CD4-positive, alpha-beta T cell treated with Interleukin-1 beta for 1 hour (primary cell): ENCODE data around the gene CPT1A.

Experiments
- DNase-seq, 2 donors: peaks; one replicate each; pipeline ENCODE4 v3.0.0-alpha.2; 2020 to 2022

Gene CPT1A

DNA sequence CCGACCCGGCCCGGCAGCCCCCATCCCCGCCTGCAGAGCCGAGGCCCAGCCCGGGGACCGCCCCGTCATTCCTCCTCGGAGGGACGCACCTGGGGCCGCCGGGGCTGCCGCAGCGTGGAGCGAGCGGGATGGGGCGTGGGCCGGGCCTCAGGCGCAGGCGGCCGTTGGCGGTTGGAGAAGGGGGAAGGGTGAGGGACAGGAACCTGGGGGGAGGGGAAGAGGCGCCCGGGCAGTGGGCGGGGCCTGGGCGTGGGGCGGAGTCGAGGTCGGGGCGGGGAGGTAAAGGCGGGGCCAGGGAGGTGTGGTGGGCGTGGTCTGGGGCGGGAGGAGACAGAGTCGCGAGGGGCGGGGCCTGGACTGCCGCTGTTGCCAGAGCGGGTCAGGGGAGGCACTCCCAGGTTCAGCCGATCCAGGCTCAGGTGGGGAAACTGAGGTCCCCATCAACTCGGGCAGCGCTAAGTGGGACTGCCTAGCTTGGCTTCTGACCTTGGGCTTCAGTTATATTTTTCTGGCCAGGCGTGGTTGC lies 90.3 kb downstream of the CPT1A start, which contains the start of gene TESMIN:
Gene TESMIN (minus strand): TSS at position 190 of the 526 bp plus-strand sequence. CDS start 860 bp downstream, outside the sequence.
- DNase-seq, result peak; percentile 89 to 92

DNA sequence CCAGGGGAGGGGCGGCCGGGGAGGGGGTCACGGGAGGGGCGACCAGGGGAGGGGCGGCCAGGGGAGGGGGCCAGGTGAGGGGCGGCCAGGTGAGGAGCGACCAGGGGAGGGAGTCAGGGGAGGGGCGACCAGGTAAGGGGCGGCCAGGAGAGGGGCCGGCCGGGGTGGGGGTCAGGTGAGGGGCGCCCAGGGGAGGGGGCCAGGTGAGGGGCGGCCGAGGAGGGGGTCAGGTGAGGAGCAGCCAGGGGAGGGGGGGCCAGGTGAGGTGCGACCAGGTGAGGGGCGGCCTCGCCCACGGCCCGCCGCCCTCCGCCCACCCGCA lies 90.8 kb downstream of the CPT1A start:
- DNase-seq, result no peak

DNA sequence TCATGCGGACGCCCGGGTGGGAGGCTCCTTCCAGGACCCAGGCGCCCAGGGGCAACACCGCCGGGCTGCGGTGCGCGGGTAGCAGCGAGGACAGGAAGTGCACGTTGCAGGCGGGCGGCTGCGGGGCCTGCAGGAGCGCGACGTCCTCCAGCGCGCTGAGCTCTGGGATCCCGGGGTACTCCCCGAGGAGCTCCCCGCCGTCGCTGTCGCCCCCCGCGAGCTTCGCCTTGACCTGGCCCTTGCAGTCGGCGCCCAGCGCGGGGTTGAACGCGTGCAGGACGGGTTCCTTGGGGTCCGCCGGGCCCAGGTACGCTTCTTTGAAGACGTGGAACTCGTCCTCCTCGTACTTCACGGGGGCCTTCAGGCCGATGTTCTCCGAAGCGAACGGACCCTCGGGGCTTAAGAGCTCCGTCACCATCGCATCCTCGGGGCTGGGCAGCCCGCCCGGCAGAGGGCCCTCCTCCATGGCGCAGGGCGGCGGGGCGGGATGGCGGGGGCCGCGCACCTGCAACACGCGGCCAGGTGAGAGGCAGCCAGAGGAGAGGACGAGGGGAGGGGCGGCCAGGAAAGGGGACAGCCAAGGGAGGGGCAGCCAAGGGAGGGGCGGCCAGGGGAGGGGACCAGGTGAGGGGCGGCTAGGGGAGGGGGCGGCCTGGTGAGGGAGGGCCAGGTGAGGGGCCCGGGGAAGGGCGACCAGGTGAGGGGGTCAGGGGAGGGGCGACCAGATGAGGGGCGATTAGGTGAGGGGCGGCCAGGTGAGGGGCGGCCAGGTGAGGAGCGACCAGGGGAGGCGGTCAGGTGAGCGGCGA lies 91.3 kb downstream of the CPT1A start:
- peak in 1 of 2 donors; percentile 15 for DNase-seq

DNA sequence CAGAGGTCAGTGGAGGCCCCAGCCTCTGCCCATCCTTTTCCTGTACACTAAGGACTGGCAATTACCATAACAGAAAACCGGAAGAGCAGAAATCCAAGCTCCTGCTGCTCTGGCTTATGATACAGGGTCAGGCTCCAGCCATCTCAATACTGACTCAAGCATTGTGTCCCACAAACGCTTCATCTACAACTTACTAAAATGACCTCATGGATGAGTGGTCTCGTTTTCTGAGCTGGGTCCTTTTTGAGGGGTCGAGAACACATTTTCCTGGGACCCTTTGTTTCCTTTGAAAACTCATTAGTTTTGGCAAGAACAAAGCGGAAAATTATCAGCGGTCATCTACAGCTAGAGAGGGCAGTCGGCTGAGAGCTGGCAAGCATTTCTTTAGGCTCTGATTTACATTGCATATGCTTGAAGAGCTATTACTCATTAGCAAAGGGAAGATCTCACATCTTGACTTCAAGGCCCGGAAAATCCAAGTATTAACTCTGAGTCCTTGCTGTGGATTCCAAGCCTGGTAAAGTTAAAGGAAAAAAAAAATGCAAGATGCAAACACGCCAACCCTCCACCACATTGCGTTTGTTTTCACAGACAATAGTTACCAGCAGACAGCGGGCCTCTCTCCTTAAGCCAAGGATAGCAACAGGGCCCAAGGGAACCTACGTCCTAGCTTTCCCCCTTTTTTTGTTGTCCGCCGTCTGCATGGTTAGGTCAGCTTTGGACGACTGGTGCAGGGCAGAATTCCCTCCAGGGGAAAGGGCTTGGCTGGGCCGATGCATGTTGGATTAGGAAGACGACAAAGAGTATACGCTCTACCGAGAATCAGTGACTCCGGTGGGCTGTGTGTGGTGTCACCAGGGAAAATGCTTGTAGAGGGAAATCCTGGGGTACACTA lies 92.2 kb downstream of the CPT1A start:
- no peak for DNase-seq

DNA sequence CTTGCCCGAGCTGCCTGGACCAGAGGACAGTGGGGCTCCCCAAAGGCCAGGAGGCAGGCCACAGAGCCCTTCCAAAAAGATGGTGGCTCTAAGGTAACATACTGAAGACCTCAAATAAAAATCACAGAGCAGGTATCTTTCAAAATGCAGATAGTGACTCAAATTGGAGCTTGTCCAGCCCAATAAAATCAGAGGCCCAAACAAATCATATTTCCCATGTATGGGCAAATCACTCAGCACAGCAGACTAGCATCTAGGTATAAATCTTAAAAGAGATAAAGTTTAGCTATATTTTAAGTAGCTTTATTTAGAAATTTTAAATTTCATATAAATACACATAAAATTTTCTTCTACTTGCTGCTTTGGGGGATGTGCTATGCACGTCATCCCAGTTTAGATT lies 93.7 kb downstream of the CPT1A start:
- DNase-seq, result no peak

DNA sequence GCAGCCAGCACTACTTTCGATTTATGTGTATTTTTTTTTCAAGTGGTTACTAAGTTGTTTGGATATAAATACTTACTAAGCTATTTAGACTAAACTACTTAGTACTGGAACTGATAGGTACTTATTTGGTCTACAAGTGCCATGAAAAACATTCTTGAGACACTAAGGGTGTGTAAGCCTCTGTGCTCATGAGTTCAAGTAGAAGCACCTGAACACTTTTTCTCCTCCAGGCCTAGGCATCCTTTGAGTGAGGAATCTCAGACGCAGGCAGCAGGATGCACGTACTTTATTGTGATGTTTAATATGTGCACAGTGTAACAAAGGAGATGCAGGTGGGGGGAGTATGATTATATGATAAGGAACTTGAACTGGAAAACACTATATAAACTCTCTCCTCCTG lies 98.2 kb downstream of the CPT1A start:
- DNase-seq, result no peak

DNA sequence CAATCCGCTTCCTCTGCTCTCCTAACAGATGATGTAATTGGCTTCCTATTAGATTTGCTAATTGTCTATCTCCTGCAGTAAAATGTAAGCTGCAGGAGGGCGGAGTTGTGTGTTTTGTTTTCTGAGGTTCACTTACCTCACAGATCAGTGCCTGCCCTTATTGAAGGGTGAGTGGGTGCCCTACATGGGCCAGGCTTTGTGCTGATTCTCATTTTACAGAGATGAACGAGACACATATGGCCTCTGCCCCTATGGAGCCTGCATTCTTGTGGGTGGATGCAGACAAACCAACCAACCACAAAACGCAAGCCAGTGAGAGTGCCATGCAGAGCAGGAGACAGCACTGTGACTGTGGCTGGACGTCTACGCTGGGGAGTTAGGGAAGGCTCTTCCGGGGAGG lies 100.3 kb downstream of the CPT1A start:
- no peak for DNase-seq

DNA sequence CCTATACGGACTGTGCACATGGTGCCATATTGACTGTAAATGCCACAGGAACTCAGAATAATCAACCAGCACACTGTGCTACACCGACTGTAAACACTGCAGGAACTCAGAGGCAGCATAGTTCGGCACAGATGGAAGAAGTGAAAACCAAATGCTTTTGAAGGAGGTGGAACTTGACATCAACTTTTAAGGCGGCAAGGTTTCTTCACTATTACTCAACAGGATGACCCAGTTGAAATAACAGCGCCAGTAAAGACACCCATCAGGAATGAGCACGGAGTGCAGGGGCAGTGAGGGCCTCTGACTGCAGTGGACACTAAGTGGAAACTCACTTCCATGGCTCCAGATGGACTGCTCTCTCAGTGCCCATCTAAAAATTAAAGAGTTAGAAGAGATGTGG lies 106.1 kb downstream of the CPT1A start:
- no peak for DNase-seq

DNA sequence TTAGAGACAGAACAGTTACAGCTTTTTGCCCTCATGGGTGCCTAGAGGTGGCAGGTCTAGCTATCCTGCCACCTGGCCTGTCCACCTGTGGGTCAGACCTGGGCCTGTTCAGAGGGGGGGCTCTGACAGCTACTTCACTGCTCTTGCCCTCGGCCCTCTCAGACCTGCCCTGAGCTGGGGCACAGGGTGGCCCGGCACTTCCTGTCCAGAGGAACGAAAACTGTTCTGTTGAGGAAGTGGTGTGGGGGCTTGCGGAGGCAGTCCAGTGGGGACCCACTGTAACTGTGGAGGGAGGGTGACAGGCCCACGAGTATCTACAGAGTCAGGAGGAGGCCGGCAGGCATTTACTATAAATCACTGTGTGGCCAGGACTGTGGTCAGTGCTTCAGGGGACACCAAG lies 106.6 kb downstream of the CPT1A start:
- DNase-seq, result no peak

DNA sequence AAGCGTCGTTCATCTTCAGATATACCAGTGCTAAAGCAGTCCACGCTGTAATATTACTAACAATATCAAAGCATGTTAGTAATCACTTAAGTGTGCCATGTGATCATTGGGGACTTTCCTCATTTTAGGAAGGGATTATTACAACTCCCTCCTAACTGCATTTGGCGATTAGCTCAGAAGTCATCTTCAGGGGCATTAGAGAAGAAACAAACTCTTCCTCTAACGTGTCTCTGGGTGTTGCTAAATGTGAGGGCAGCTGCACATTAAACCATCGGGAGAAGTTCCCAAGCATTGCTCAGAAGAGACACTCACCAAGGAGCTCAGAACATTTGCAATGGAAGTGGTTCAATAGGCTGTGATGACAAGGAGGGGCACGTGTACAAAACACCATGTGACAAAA lies 107.6 kb downstream of the CPT1A start:
- no peak for DNase-seq

DNA sequence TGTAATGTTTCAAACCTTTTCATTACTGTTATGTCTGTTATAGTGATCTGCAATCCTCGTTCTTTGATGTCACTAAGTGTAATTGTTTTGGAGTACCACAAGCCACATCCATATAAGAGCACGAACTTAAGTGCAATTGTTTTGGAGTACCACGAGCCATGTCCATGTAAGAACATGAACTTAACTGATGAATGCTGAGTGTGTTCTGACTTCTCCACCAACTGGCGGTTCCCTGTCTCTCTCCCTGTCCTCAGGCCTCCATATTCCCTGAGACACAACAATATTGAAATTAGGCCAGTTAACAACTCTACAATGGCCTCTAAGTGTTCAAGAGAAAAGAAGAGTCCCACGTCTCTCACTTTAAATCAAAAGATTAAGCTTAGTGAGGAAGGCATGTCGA lies 113.9 kb downstream of the CPT1A start:
- DNase-seq, result no peak

DNA sequence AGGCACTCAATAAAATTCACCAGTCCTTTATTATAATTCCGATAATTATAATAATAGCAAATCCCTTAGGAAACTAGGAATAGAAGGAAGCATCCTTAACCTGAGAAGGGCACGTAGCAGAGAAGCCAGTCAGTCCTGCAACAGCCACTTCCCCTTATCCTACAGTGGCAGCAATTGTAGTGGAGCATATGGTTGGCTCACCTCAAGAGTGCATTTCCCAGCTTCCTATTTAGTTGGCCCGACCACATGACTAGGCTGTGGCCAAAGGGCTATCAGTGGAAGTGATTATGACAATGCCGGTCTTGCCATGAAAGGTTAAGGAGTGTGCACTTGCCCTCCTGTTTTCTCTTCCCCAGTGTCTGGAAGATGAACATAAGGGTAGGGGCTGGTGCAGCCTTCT lies 117.4 kb downstream of the CPT1A start:
- DNase-seq, result no peak

DNA sequence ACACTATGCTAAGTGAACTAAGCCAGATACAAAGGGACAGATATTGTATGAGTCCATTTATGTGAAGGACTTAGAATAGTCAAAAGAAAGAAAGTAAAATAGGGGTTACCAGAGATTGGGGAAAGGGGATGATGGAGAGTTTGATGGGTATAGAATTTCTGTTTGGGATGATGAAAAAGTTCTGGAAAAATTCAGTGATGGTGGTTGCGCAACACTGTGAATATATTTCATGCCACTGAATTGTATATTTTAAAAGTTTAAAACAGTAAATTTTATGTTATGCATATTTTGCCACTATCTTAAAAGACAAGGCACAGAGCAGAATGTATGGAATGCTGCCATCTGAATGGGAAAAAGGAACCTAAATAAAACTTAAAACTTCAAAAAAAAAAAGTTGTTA lies 119.6 kb downstream of the CPT1A start:
- no peak for DNase-seq

DNA sequence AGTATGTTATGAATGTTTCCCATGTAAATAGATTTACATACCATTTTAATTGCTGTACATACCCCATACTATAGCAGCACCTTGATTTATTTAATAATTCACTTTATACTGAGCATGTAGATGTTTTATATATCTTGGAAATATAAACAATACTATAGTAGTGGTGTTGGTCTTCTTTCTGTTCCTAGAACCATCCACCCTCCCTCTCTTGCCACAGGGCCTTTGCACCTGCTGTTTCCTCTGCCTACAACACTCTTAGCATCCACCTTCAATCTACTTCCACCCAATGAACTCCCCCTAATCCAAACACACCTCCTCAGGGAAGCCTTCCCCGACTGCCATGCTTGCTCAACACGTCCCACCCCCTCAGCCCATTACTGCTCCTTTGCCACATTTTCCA lies 120.6 kb downstream of the CPT1A start:
- no peak for DNase-seq

DNA sequence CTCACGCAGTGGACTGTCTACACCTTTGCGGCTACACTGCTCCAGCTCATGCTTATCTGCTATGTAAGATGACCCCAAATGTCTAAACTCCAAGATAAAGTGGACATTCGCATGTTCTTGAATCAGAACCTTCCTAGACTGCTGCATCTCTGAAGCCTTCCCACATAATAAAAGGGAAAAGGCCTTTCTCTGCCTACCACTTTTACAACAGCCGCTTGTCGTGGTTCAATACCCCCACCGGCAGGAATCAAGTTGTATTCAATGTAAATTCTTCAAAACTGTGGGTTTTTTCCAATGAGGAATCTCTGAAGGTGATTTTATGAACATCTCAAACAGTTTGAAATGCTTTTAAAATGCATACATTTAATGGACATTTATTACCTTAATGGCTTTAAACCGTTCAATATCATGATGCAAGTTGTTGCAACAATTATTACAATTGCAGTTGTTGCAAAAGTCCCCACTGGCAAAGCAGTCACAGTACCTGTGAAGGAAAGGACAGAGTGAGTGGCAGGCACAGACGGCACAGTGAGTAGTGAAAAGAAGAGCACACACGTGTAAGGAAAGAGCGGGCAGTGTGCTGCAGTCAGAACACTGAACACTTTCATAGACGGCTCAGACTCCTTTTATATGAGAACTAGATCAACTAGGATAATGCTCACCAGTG lies 126.1 kb downstream of the CPT1A start:
- no peak for DNase-seq

DNA sequence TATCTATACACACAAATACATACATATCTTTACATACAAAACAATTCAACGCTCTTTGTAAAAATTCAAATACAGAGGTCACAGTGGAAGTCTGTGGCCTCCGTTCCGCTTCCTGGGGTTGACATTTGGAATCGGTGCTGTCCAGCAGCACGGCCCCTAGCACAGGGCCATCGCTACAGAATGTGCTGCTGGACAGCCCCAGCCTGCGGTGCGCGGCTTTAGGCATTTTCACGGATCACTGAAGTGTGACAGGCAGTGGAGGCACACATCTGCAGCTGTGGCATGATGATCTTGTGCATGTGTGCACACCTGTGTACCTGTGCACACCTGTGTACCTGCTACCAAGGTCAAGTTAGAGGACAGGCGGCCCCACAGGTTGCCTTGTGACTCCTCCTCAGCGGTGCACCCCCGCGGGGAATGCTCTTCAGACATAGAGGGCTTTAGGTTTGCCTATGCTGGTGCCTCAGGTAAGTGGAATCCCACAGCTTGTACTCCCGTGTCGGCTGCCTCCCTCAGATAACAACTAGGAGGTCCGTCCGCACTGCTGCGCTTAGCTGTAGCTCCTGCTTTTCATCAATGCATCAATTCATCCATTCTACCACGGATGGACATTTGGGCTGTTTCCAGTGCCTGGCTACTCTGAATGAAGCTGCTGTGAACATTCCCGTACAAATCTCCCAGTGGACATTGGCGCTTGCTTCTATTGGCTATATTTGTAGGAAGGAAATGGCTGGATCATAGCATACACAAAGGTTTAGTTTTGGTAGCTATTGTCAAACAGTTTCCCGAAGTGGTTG lies 127.5 kb downstream of the CPT1A start:
- DNase-seq, result no peak

DNA sequence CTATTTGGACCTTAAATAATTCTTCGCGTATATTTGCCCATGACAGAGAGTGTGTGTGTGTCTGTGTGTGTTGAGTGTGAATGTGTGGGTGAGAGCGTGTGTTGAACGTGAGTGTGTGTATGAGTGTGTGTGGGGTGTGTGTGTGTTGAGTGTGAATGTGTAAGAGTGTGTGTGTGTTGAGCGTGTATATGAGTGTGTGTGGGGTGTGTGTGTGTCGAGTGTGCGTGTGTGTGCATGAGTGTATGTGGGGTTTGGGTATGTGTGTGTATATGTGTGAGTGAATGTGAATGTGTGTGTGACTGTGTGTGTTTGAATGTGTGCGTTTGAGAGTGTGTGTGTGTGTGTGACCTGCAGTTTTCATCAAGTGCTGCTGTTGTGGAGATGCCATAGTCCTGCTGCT lies 130.6 kb downstream of the CPT1A start:
- DNase-seq, result no peak

DNA sequence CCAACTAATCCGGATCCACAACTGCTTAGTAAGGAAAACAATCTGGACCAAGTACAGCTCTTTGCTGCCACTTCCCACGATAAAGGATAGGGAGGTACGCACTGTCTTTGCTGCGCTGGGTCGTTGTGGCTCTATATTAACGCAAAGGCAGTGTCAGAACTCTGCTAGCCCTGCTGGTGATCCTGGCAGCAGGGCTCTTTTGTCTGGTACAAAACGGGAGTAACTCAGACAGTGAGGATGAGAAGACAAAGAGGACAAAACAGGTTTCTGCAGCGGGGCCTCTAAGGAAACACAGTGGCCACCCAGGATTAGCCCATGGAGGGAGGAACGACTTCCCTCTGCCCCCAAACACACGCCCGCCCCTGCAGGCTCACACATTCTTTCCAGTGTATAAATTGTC lies 131.3 kb downstream of the CPT1A start:
- no peak for DNase-seq

DNA sequence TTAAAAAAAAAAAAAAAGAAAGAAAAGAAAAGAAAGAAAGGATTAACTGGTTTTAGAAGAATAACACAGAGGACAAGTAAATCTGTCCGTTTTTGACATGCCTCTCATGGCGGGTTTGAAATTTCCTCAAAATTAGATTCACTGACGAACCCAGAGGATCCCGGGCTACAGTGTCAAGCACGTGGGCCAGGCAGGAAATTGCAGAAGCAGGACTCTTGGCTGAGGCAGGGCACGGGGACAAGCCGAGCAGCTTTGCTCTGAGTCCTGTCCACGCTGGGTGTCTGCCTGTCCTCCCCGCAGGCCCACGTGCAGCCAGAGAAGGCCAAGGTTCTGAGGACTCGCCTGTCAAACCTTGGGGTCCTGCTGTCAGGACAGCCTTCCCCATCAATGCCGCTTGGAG lies 132.7 kb downstream of the CPT1A start:
- DNase-seq, result no peak

DNA sequence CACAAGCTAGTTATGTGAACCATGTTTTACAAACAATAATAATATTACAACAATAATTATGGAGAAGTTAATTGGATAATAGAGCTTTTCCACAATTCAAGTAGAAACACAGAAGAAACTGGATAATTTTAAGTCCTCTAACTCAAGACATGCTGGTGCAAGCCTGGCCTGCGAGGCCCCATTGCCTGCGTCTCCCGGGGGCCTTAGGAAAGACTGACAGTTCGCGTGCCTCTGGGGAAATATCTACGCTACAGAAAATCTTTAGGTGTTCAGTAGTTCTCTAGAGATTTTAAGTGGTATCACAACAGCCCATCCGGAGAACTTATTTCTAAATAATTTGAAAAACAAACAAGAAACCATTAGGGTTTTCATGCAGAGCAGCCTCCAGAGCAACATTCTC lies 134.2 kb downstream of the CPT1A start:
- DNase-seq, result no peak

DNA sequence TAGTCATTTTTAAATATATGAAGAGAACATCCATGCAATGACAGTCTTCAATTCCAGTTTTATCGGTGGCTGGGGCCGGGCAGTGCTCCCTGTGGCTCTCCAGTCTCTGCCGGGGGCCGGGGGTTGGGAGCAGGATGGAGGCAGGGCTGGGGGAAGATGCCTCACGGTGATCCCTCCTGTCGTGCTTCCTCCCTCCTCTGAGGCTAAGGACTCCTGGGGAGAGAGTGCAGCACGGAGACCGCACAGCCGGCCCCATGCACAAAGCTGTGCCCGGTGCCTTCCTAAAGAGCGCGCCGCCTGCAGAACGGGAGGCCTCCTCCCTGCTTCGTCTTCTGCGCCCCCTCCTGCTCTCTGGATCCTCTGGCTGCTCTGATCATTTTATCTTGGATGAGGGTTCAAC lies 136.8 kb downstream of the CPT1A start:
- no peak for DNase-seq
